HG03457 (cell line): ENCODE results near the gene FAM186B.

Source experiments
- ATAC-seq: cut with Tn5 transposase; IDR thresholded peaks from one replicate; pipeline ENCODE4 v1.9.1; 2021; ENCODE audit warnings: moderate number of reproducible peaks; ENCODE audit not compliant: unreplicated experiment

The FAM186B gene

GRCh38 chr12:49636574-49636973 is 31.1 kb upstream of the FAM186B start:
- no peak for ATAC-seq

- ATAC-seq: no peak
These were observed 30.2 kb upstream of the FAM186B start for GRCh38 chr12:49635656-49636055.

GRCh38 chr12:49635036-49635435 is 29.6 kb upstream of the FAM186B start:
- ATAC-seq: no peak

GRCh38 chr12:49633703-49634345 is 28.4 kb upstream of the FAM186B start:
- no peak for ATAC-seq

GRCh38 chr12:49632986-49633702 is 27.7 kb upstream of the FAM186B start:
- ATAC-seq: no peak

GRCh38 chr12:49632401-49632800 is 27.0 kb upstream of the FAM186B start:
- no peak for ATAC-seq

GRCh38 chr12:49631336-49631907 is 26.0 kb upstream of the FAM186B start:
- no peak for ATAC-seq

- ATAC-seq: no peak
These were observed 22.4 kb upstream of the FAM186B start for GRCh38 chr12:49627752-49628360.

GRCh38 chr12:49626836-49627235 is 21.4 kb upstream of the FAM186B start:
- no peak for ATAC-seq

GRCh38 chr12:49626169-49626835 is 20.9 kb upstream of the FAM186B start:
- ATAC-seq: no peak

GRCh38 chr12:49624921-49625577 is 19.6 kb upstream of the FAM186B start:
- ATAC-seq: no peak

- ATAC-seq: peak; percentile 47
These were observed 17.9 kb upstream of the FAM186B start, which contains the start of gene PRPF40B for GRCh38 chr12:49623142-49623904. PRPF40B (plus strand) TSS chr12:49623561; CDS start chr12:49623591, 30 bp downstream.

GRCh38 chr12:49622501-49623141 is 17.2 kb upstream of the FAM186B start:
- peak; percentile 21 for ATAC-seq

- ATAC-seq: no peak
These were observed 16.4 kb upstream of the FAM186B start for GRCh38 chr12:49621651-49622500.

- no peak for ATAC-seq
These were observed 13.8 kb upstream of the FAM186B start for GRCh38 chr12:49619286-49619685.

- no peak for ATAC-seq
These were observed 13.1 kb upstream of the FAM186B start for GRCh38 chr12:49618576-49618975.

- no peak for ATAC-seq
These were observed 11.2 kb upstream of the FAM186B start for GRCh38 chr12:49616533-49617219.

GRCh38 chr12:49615725-49616124 is 10.3 kb upstream of the FAM186B start:
- no peak for ATAC-seq
